ENCODE results near the gene CDKN1C.

DNA sequence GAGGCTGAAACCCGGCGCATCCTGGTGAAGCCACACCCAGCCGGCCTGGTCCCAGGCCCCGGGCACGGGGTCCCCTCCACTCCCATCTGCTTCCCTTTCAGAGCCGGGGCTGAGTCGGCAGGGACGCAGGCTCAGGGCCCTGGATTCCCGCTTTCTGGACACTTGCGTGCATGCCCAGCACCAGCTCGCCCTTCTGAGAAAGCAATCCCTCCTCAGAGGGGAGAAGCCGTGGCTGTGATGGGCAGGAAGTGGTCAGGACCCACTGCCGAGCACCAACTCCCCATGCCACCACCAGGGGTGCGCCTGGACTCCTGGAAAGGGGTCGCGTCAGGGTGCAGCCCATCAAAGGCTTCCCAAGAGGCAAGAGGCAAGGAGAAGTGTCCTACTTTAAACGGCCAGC lies 15.1 kb downstream of the CDKN1C start:
- TF ChIP-seq CTCF (IDR thresholded peaks at IDR 0.05) (no peak), POLR2A (IDR thresholded peaks at IDR 0.05) (no peak)

Data from adrenal gland (tissue), 5 donors.